Ovary (tissue), 9 donors: ENCODE results near the gene NXT1. TPM values are rescaled to one million over a fixed set of nuclear protein-coding genes. Genes with fewer than 3 reads are reported as not detected.

Experiments used
- DNase-seq, 5 donors: peaks; one replicate each; pipeline ENCODE4 v3.0.0-alpha.2; 2019 to 2020
- H3K27ac ChIP-seq, 2 donors: fragments of 200-600 bp; one replicate each; pipeline versions ENCODE4 v1.5.1 to v1.8.0; 2019 to 2022
- H3K27me3 ChIP-seq: fragments of 200-600 bp; one replicate; pipeline ENCODE4 v1.8.0; 2022
- H3K36me3 ChIP-seq: fragments of 200-600 bp; sonication (generic); one replicate; pipeline ENCODE4 v1.5.1; 2019
- H3K4me1 ChIP-seq: one replicate; pipeline ENCODE4 v1.8.1; 2013; ENCODE audit warnings: mild to moderate bottlenecking, moderate library complexity; ENCODE audit not compliant: insufficient read depth
- H3K4me3 ChIP-seq: fragments of 200-600 bp; sonication (generic); one replicate; pipeline ENCODE4 v1.5.1; 2017
- H3K9me3 ChIP-seq, 2 donors: fragments of 200-600 bp in 1 of 2; sonication (generic) in 1 of 2; one replicate each; pipeline versions ENCODE4 v1.5.1 to v1.8.1; 2013 to 2019; ENCODE audit warnings: mild to moderate bottlenecking in 1 of 2, moderate library complexity in 1 of 2
- EP300 ChIP-seq: sonication (generic); formaldehyde crosslinking; IDR thresholded peaks from one replicate; pipeline ENCODE4 v1.6.1; 2017; ENCODE audit warnings: antibody characterized with exemption
- POLR2A ChIP-seq: fragments of 450-650 bp; IDR thresholded peaks from one replicate; pipeline ENCODE4 v1.6.1; 2017; ENCODE audit warnings: antibody characterized with exemption, mild to moderate bottlenecking, moderate library complexity
- WGBS, 3 donors: extraction: QIAGEN DNeasy Blood & Tissue Kit in 1 of 3; methylation state at CpG; one replicate each; pipeline versions ENCODE4 v1.1.5 to v1.1.7; 2013 to 2017; 5-methylcytosine and 5-hydroxymethylcytosine counted together
- intact Hi-C, 4 donors: fragments of 100-400 bp; cut with DNase I; formaldehyde crosslinking; loops; one replicate each; pipeline versions ENCODE4 v1.11.0 to v1.15.1; 2022 to 2023
- polyA plus RNA-seq, 2 donors: library from polyadenylated mRNA; stranded (reverse); fragments of 200-250 nt in 1 of 2; fragments of 350-450 nt in 1 of 2; fragmentation: Illumina TruSeq in 1 of 2; extraction: RNeasy Lipid Tissue Mini Kit (QIAGEN cat#74804) in 1 of 2; gene quantifications; one replicate each; pipeline ENCODE4 v1.2.3, GENCODE V29; 2013 to 2014
- total RNA-seq, 7 donors: library from RNA; depleted of rRNA in 2 of 7; stranded (reverse); fragments of >200 nt in 2 of 7; fragmentation: NEBNext Ultra II Directional in 3 of 7; extraction: Animal tissue kit (Norgen Biotek cat#: 25700) in 3 of 7; gene quantifications; one replicate each; pipeline versions ENCODE4 v1.1.0 to v1.2.4, GENCODE V29; 2016 to 2023
- TF ChIP-seq, protein P1 (sequence below), 3 donors: fragments of 450-650 bp in 2 of 3; fragments of 200-600 bp in 1 of 3; IDR thresholded peaks; one replicate each; pipeline versions ENCODE4 v1.5.1 to v1.8.0; 2016 to 2022; ENCODE audit warnings: antibody characterized with exemption in 3 of 3, mild to moderate bottlenecking in 1 of 3
- donor health status: DM: no; HTN: no; CAD: no; lungs with moderate emphysema.
- donor health status: DM: no; HTN: no; CAD: no.
- donor health status: Bipolar disorder and iron deficiency.
- donor health status: DM: yes; HTN: yes; CAD: no.
- donor health status: DM: no; HTN: no; CAD: no.
- donor health status: DM: yes; HTN: yes; CAD: no.

Gene NXT1
- total and polyA plus RNA-seq, 9 donors, result 19.2 to 44.6 (median 28.3) TPM

DNA sequence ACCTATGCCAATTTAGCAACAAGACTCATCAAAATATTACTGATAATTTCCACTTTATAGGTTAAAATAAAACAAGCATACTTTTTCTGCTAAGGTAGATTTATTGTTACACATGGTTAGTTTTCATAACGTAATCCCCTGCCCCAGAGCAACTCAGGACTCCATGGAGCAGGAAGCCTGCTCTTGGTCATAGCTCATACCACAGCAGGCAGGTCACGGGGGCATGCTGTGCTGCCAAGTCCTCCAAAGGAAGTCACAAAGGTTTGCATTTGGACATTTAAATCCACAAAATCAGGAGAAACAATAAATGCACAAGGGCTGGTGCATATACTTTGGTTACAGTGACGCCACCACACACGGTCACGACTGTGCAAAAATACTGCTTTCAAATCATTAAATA lies 23.9 kb downstream of the NXT1 start:
- H3K4me1 ChIP-seq, result no peaks in the 10 kb centered on the region
- H3K27ac ChIP-seq, result no peak overlapping the region
- no peaks in the 10 kb centered on the region for H3K36me3 ChIP-seq
- no peaks in the 10 kb centered on the region for H3K27me3 ChIP-seq
- no peak for TF ChIP-seq EP300
- TF ChIP-seq, protein P1, sequence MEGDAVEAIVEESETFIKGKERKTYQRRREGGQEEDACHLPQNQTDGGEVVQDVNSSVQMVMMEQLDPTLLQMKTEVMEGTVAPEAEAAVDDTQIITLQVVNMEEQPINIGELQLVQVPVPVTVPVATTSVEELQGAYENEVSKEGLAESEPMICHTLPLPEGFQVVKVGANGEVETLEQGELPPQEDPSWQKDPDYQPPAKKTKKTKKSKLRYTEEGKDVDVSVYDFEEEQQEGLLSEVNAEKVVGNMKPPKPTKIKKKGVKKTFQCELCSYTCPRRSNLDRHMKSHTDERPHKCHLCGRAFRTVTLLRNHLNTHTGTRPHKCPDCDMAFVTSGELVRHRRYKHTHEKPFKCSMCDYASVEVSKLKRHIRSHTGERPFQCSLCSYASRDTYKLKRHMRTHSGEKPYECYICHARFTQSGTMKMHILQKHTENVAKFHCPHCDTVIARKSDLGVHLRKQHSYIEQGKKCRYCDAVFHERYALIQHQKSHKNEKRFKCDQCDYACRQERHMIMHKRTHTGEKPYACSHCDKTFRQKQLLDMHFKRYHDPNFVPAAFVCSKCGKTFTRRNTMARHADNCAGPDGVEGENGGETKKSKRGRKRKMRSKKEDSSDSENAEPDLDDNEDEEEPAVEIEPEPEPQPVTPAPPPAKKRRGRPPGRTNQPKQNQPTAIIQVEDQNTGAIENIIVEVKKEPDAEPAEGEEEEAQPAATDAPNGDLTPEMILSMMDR (IDR thresholded peaks at IDR 0.05), result no peak
- no peak for TF ChIP-seq POLR2A
- intact Hi-C loops, result no loop called here
- DNase-seq, result no peak
- 90 to 91% (median 90%) methylated on average over 5 of the region's 5 CpGs for WGBS, 3 donors
- no peaks in the 10 kb centered on the region for H3K9me3 ChIP-seq
- H3K4me3 ChIP-seq, result no peak overlapping the region

DNA sequence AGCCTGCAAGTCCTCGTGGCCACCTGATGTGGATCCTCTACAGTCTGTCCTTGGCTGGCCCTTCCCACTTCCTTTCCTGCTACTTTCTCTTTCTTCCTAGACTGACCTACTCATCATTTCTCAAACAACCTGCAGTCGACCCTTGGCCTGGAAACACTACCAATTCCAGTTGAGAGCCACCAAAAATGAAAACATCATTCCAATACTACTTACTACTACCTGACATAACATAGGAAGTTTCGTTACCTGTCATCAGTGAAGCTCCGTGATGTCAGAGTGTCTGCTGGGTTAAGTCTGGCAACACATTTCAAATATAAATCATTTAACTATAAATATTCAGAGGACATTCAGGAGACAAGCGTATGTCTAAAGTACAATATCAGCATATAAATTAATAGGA lies 25.2 kb downstream of the NXT1 start:
- intact Hi-C loops, result no loop called here
- Histone ChIP-seq H3K4me1 (no peaks in the 10 kb centered on the region), H3K36me3 (no peaks in the 10 kb centered on the region), H3K4me3 (no peak overlapping the region), H3K27ac (no peak overlapping the region), H3K9me3 (no peaks in the 10 kb centered on the region), H3K27me3 (no peaks in the 10 kb centered on the region)
- TF ChIP-seq POLR2A, result no peak
- TF ChIP-seq, protein P1 (IDR thresholded peaks at IDR 0.05), result no peak
- no peak for TF ChIP-seq EP300
- 91 to 93% (median 93%) methylated on average over 5 of the region's 5 CpGs for WGBS, 3 donors
- DNase-seq, result no peak

DNA sequence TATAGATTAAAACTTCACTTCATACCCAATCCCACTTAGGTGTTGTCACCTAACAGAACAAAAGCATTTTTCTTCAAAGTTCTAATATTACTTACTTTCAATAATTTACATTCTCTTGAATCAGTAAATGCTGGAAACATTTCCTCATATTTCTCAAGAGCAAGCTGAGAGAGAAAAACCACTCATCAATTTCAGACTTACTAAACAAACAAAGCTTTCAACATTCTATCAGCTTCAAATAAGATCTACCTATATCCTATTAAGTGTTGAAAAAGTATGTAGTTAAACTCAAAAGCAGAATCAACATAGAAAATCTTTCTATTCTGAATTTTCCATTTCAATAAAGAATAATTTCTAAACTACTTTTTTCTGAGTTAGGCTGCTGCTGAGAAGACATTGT lies 29.2 kb downstream of the NXT1 start:
- H3K27ac ChIP-seq, result no peak overlapping the region
- no peaks in the 10 kb centered on the region for H3K27me3 ChIP-seq
- peaks cover 4% of the 10 kb centered on the region for H3K4me1 ChIP-seq
- intact Hi-C loops, result no loop called here
- TF ChIP-seq EP300 (no peak), POLR2A (no peak)
- TF ChIP-seq, protein P1 (IDR thresholded peaks at IDR 0.05), result no peak
- H3K4me3 ChIP-seq, result no peak overlapping the region
- no peaks in the 10 kb centered on the region for H3K9me3 ChIP-seq
- no peaks in the 10 kb centered on the region for H3K36me3 ChIP-seq
- no peak for DNase-seq

DNA sequence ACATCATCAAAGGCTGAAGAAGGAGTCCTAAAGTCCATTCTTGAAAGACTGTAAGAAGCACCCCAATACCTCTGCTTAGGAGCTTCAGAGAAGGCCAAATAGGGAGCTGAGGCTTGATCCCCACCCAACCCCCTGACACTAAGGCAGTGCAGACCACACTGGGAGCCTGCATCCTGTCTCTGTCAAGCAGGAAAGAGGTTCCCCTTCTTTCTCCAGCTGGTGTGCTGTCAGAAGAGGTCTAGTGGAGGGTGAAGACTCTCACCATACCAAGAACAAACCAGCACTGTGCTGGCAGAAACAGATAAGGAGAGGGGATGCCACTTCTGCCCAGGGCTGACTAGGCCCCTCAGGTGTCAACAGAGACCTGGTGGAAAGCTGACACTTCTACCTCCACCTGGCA lies 31.3 kb downstream of the NXT1 start:
- intact Hi-C loops, result no loop called here
- no peak overlapping the region for H3K4me3 ChIP-seq
- H3K27ac ChIP-seq, result no peak overlapping the region
- H3K27me3 ChIP-seq, result no peaks in the 10 kb centered on the region
- DNase-seq, result no peak
- H3K4me1 ChIP-seq, result peaks cover 6% of the 10 kb centered on the region
- no peaks in the 10 kb centered on the region for H3K9me3 ChIP-seq
- no peaks in the 10 kb centered on the region for H3K36me3 ChIP-seq
- TF ChIP-seq EP300 (no peak), POLR2A (no peak)
- TF ChIP-seq, protein P1 (IDR thresholded peaks at IDR 0.05), result no peak
